Esophagus muscularis mucosa (tissue), 4 donors: Measurements from ENCODE around the gene FTO.
"Not testable (repeated sequence)": the region's sequence is repeated elsewhere in the genome, so short reads cannot be mapped to it uniquely, and the experiment has no call there.

Experiments used
- CTCF ChIP-seq, 3 experiments: fragments of 200-600 bp in 2 of 3; fragments of 450-650 bp in 1 of 3; sonication (generic) in 2 of 3; IDR thresholded peaks; one replicate each; pipeline ENCODE4 v1.5.1; 2017 to 2019; ENCODE audit warnings: antibody characterized with exemption in 3 of 3, mild to moderate bottlenecking in 2 of 3, moderate library complexity in 1 of 3
- EP300 ChIP-seq: sonication (generic); formaldehyde crosslinking; IDR thresholded peaks from one replicate; pipeline ENCODE4 v1.6.1; 2017; ENCODE audit warnings: antibody characterized with exemption
- POLR2AphosphoS5 ChIP-seq, 2 donors: sonication (generic); formaldehyde crosslinking; IDR thresholded peaks; one replicate each; pipeline ENCODE4 v1.6.1; 2017; ENCODE audit warnings: antibody characterized with exemption in 2 of 2

DNA sequence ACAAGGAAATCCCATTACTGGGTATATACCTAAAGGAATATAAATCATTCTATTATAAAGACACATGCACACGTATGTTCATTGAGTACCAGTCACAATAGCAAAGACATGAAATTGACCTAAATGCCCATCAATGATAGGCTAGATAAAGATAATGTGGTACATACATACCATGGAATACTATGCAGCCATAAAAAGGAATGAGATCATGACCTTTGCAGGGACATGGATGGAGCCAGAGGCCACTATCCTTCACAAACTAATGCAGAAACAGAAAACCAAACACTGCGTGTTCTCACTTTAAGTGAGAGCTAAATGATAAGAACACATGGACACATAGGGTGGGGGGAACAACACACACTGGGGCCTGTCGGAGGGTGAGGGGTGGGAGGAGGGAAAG lies 18.6 kb upstream of the FTO start:
- TF ChIP-seq CTCF (IDR thresholded peaks at IDR 0.05); EP300; POLR2AphosphoS5 (IDR thresholded peaks at IDR 0.05): not testable (repeated sequence)
